K562 (cell line): Measurements from ENCODE around the gene SCPEP1. TPM values are rescaled to one million over a fixed set of nuclear protein-coding genes. Genes with fewer than 3 reads are reported as not detected.
A peak's percentile ranks its signal among the peaks of the same experiment; 100 is the strongest.

Experiments used
- ATAC-seq: fragments of 200-7000 bp; cut with Tn5 transposase; 3 replicates; pipeline ENCODE4 v1.9.1; 2020; ENCODE audit warnings: moderate library complexity
- BruUV-seq: library from RNA; stranded (reverse); fragments of 400-500 nt; replicated peaks from 2 replicates; lab custom pipeline; 2021; lab: Mats Ljungman, UMichigan
- CTCF ChIA-PET: fragments of 300-600 bp; formaldehyde crosslinking; extraction: SDS; loops from one replicate; lab custom pipeline; 2021; ENCODE audit warnings: low intra/inter-chr PET ratio; lab: Yijun Ruan, JAX
- POLR2A ChIA-PET: fragments of 300-600, 350-650 bp; sonication (Branson Sonifier 250); formaldehyde crosslinking; extraction: SDS; loops from one replicate; lab custom pipeline; 2021; ENCODE audit warnings: antibody characterized with exemption, inconsistent platforms; lab: Yijun Ruan, JAX
- DNase-seq, 4 experiments: peaks; one replicate each; pipeline versions ENCODE4 v3.0.0 to v3.0.0-alpha.2; 2011 to 2018; ENCODE audit warnings: low spot score in 3 of 4, mixed read lengths in 3 of 4; ENCODE audit errors: extremely low read depth in 1 of 4
- FAIRE-seq: peaks from 2 replicates; lab custom pipeline; 2011; peaks lifted over from hg19 to GRCh38; lab: Jason Lieb, UNC
- H2AFZ ChIP-seq: 2 replicates; pipeline ENCODE4 v1.6.0; 2011; ENCODE audit warnings: low read depth, low read length, control low read depth, inconsistent platforms
- H3K27ac ChIP-seq: fragments of 200-600 bp; 3 replicates; pipeline ENCODE4 v1.8.0; 2011; ENCODE audit warnings: low read depth, mild to moderate bottlenecking, control low read depth, inconsistent platforms, low read length, moderate library complexity, mixed read lengths; ENCODE audit errors: extremely low read depth
- H3K27me3 ChIP-seq, 2 experiments: fragments of 300-600 bp in 1 of 2; 2 replicates in 1 of 2; 3 replicates in 1 of 2; pipeline versions ENCODE4 v1.6.0 to v1.8.0; 2011; ENCODE audit warnings: inconsistent platforms in 2 of 2, low read length in 2 of 2, mild to moderate bottlenecking in 1 of 2, mixed read lengths in 1 of 2, moderate library complexity in 1 of 2; ENCODE audit not compliant: control insufficient read depth in 2 of 2, insufficient read depth in 2 of 2
- H3K36me3 ChIP-seq: fragments of 300-600 bp; 3 replicates; pipeline ENCODE4 v1.8.0; 2011; ENCODE audit warnings: mild to moderate bottlenecking, low read length, inconsistent platforms; ENCODE audit not compliant: control insufficient read depth, insufficient read depth
- H3K4me1 ChIP-seq, 2 experiments: fragments of 200-600 bp in 1 of 2; replicated peaks in 1 of 2; 2 replicates in 1 of 2; 3 replicates in 1 of 2; pipeline versions ENCODE4 v1.5.1 to v1.8.0; 2011; ENCODE audit warnings: inconsistent platforms in 2 of 2, low read length in 2 of 2, mild to moderate bottlenecking in 1 of 2, mixed read lengths in 1 of 2, moderate library complexity in 1 of 2; ENCODE audit not compliant: control insufficient read depth in 2 of 2, insufficient read depth in 2 of 2
- H3K4me2 ChIP-seq: 2 replicates; pipeline ENCODE4 v1.6.1; 2011; ENCODE audit warnings: low read length, control low read depth, inconsistent platforms, mixed read lengths; ENCODE audit not compliant: insufficient read depth
- H3K4me3 ChIP-seq: fragments of 200-600 bp; sonication (generic), shearing (Covaris generic); 2 replicates; pipeline ENCODE4 v1.5.1; 2016; ENCODE audit warnings: control low read depth, inconsistent platforms
- H3K79me2 ChIP-seq: fragments of 200-600 bp; 3 replicates; pipeline ENCODE4 v1.8.0; 2011; ENCODE audit warnings: low read length, inconsistent platforms; ENCODE audit not compliant: control insufficient read depth, insufficient read depth
- H3K9ac ChIP-seq, 2 experiments: 2 replicates each; pipeline versions ENCODE4 v1.6.0 to v1.6.1; 2011; ENCODE audit warnings: low read depth in 2 of 2, low read length in 2 of 2, control low read depth in 1 of 2, inconsistent platforms in 1 of 2, mild to moderate bottlenecking in 1 of 2, mixed read lengths in 1 of 2; ENCODE audit not compliant: insufficient read depth in 1 of 2
- H3K9me1 ChIP-seq: one replicate; pipeline ENCODE4 v1.6.0; 2011; ENCODE audit warnings: inconsistent platforms, mild to moderate bottlenecking, low read length, moderate library complexity; ENCODE audit not compliant: control insufficient read depth, insufficient read depth
- H3K9me3 ChIP-seq: replicated peaks from 2 replicates; pipeline ENCODE4 v1.5.1; 2011; ENCODE audit warnings: low read depth, low read length, inconsistent platforms; ENCODE audit not compliant: control insufficient read depth, insufficient read depth
- H4K20me1 ChIP-seq: replicated peaks from 2 replicates; pipeline ENCODE4 v1.6.1; 2011; ENCODE audit warnings: low read length, inconsistent platforms, mixed read lengths; ENCODE audit not compliant: control insufficient read depth, insufficient read depth
- GATA2 ChIP-seq: sonication (generic); formaldehyde crosslinking; IDR thresholded peaks from 2 replicates; pipeline ENCODE4 v1.4.0; 2020; ENCODE audit warnings: mild to moderate bottlenecking, missing genetic modification reagents
- RAD21 ChIP-seq, 2 experiments: fragments of 250-450 bp in 1 of 2; fragments of 450-650 bp in 1 of 2; sonication (Bioruptor Pico) in 1 of 2; formaldehyde crosslinking in 1 of 2; IDR thresholded peaks in 1 of 2; conservative IDR thresholded peaks in 1 of 2; 2 replicates each; pipeline versions ENCODE4 v1.4.0 to v1.8.0; 2020 to 2022; ENCODE audit warnings: mild to moderate bottlenecking in 2 of 2, moderate library complexity in 1 of 2
- RBM14 ChIP-seq: fragments of 200-400 bp; formaldehyde crosslinking; IDR thresholded peaks from 2 replicates; pipeline ENCODE4 v1.6.1; 2018; ENCODE audit warnings: low read depth, mild to moderate bottlenecking, low read length, moderate library complexity, borderline replicate concordance; ENCODE audit not compliant: insufficient read depth
- RCOR1 ChIP-seq, 2 experiments: IDR thresholded peaks; 2 replicates each; pipeline ENCODE4 v1.6.1; 2012; ENCODE audit warnings: low read depth in 2 of 2, low read length in 2 of 2, borderline replicate concordance in 1 of 2, improper control_type of control experiment in 1 of 2
- WGBS: fragments of 100-300 bp; shearing (Covaris generic); methylation state at CpG from one replicate; pipeline ENCODE4 v1.1.6; 2016; ENCODE audit warnings: low coverage, mixed read lengths; ENCODE audit not compliant: insufficient coverage; ENCODE audit errors: missing lambda C conversion rate; 5-methylcytosine and 5-hydroxymethylcytosine counted together
- in situ Hi-C: fragments of 300-500 bp; cut with MboI; formaldehyde crosslinking; loops from 4 replicates; pipeline ENCODE4 v1.15.0; 2018; ENCODE audit warnings: inconsistent platforms, mixed read lengths
- intact Hi-C: fragments of 100-400 bp; cut with micrococcal nuclease; formaldehyde crosslinking; loops from 2 replicates; pipeline ENCODE4 v1.14.2; 2022
- polyA plus RNA-seq, 8 experiments: library from polyadenylated mRNA; depleted of rRNA in 4 of 8; stranded (reverse) in 5 of 8; unstranded in 3 of 8; fragments of >200 nt; fragmentation: Nextera tagmentation in 2 of 8; fragmentation: Illumina TruSeq in 1 of 8; extraction: Ambion mirVana in 2 of 8; extraction: Trizol in 1 of 8; gene quantifications; 2 replicates each; pipeline versions ENCODE4 v1.2.1 to v1.2.3, GENCODE V29; 2011 to 2014; ENCODE audit warnings: inconsistent platforms in 1 of 8, missing spikeins in 1 of 8
- total RNA-seq, 7 experiments: library from RNA; depleted of rRNA in 6 of 7; stranded (reverse); fragments of >200 nt in 6 of 7; fragmentation: Illumina TruSeq in 2 of 7; extraction: Trizol in 2 of 7; gene quantifications; 2 replicates each; pipeline versions ENCODE4 v1.2.1 to v1.2.3, GENCODE V29; 2011 to 2021; ENCODE audit warnings: low replicate concordance in 1 of 7
- TF ChIP-seq, protein P1 (sequence below): fragments of 450-650 bp; IDR thresholded peaks from 2 replicates; pipeline ENCODE4 v1.6.1; 2017; ENCODE audit warnings: antibody characterized with exemption
- TF ChIP-seq, protein P2 (sequence below), 2 experiments: fragments of 450-650 bp; formaldehyde crosslinking in 1 of 2; IDR thresholded peaks; 2 replicates each; pipeline versions ENCODE4 v1.4.0 to v1.6.1; 2014 to 2020; ENCODE audit warnings: mild to moderate bottlenecking in 2 of 2, borderline replicate concordance in 1 of 2, low read depth in 1 of 2
- TF ChIP-seq, protein P3 (sequence below), 3 experiments: IDR thresholded peaks in 2 of 3; conservative IDR thresholded peaks in 1 of 3; 2 replicates each; pipeline ENCODE4 v1.5.1; 2011 to 2012; ENCODE audit warnings: low read length in 3 of 3, mild to moderate bottlenecking in 3 of 3, control low read depth in 2 of 3, improper control_type of control experiment in 1 of 3, inconsistent platforms in 1 of 3, low read depth in 1 of 3, mixed read lengths in 1 of 3, moderate library complexity in 1 of 3; ENCODE audit not compliant: insufficient read depth in 2 of 3

SCPEP1 gene
- total and polyA plus RNA-seq, 9 of the 15 experiments (the other 6 are each of a cell fraction or from before 2014, with no cell fraction given) = 5.1 to 14.8 (median 7.2) TPM

DNA sequence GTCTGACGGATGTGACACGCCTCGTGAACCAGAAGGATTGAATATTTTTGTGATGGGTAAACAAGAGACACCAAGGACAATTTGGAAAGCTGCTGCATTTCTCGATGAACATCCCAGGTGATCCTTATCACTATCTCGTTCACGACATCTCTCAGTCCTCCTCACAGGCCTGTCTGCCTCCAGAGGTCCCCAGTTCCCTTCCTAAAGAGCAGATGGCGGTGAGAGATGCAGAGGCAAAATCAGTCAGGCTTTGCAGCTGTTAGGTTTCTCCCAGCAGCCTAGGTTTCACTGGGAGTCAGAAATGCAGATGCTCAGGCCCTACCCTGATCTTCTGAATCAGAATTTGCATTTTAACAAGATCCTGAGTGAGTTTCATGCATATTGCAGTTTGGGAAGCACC, 23.6 kb downstream of the SCPEP1 start:
- TF ChIP-seq, protein P1, sequence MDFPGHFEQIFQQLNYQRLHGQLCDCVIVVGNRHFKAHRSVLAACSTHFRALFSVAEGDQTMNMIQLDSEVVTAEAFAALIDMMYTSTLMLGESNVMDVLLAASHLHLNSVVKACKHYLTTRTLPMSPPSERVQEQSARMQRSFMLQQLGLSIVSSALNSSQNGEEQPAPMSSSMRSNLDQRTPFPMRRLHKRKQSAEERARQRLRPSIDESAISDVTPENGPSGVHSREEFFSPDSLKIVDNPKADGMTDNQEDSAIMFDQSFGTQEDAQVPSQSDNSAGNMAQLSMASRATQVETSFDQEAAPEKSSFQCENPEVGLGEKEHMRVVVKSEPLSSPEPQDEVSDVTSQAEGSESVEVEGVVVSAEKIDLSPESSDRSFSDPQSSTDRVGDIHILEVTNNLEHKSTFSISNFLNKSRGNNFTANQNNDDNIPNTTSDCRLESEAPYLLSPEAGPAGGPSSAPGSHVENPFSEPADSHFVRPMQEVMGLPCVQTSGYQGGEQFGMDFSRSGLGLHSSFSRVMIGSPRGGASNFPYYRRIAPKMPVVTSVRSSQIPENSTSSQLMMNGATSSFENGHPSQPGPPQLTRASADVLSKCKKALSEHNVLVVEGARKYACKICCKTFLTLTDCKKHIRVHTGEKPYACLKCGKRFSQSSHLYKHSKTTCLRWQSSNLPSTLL = no peak
- TF ChIP-seq, protein P2, sequence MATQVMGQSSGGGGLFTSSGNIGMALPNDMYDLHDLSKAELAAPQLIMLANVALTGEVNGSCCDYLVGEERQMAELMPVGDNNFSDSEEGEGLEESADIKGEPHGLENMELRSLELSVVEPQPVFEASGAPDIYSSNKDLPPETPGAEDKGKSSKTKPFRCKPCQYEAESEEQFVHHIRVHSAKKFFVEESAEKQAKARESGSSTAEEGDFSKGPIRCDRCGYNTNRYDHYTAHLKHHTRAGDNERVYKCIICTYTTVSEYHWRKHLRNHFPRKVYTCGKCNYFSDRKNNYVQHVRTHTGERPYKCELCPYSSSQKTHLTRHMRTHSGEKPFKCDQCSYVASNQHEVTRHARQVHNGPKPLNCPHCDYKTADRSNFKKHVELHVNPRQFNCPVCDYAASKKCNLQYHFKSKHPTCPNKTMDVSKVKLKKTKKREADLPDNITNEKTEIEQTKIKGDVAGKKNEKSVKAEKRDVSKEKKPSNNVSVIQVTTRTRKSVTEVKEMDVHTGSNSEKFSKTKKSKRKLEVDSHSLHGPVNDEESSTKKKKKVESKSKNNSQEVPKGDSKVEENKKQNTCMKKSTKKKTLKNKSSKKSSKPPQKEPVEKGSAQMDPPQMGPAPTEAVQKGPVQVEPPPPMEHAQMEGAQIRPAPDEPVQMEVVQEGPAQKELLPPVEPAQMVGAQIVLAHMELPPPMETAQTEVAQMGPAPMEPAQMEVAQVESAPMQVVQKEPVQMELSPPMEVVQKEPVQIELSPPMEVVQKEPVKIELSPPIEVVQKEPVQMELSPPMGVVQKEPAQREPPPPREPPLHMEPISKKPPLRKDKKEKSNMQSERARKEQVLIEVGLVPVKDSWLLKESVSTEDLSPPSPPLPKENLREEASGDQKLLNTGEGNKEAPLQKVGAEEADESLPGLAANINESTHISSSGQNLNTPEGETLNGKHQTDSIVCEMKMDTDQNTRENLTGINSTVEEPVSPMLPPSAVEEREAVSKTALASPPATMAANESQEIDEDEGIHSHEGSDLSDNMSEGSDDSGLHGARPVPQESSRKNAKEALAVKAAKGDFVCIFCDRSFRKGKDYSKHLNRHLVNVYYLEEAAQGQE (IDR thresholded peaks at IDR 0.05; ENCODE audit: borderline replicate concordance) = peak; percentile 31; the same call in 1 of the 2 replicates
- TF ChIP-seq, protein P2 (CRISPR knock-in tag; IDR thresholded peaks at IDR 0.05; ENCODE audit: low read depth) = no peak
- TF ChIP-seq RBM14 = no peak
- 0 out of 4 replicates have a peak, but pooled peaks of 1 of the 2 experiments have one; percentile 27 for TF ChIP-seq RCOR1 (IDR thresholded peaks at IDR 0.05; ENCODE audit: borderline replicate concordance in 1 of 2, low read depth in 2 of 2, low read length in 2 of 2)
- TF ChIP-seq RAD21 (CRISPR knock-in tag; conservative IDR thresholded peaks at IDR 0.05 in 1 of 2, IDR thresholded peaks at IDR 0.05 in 1 of 2) = peak; percentile 21 to 47; a peak in 3 of 4 replicates
- TF ChIP-seq, protein P3, sequence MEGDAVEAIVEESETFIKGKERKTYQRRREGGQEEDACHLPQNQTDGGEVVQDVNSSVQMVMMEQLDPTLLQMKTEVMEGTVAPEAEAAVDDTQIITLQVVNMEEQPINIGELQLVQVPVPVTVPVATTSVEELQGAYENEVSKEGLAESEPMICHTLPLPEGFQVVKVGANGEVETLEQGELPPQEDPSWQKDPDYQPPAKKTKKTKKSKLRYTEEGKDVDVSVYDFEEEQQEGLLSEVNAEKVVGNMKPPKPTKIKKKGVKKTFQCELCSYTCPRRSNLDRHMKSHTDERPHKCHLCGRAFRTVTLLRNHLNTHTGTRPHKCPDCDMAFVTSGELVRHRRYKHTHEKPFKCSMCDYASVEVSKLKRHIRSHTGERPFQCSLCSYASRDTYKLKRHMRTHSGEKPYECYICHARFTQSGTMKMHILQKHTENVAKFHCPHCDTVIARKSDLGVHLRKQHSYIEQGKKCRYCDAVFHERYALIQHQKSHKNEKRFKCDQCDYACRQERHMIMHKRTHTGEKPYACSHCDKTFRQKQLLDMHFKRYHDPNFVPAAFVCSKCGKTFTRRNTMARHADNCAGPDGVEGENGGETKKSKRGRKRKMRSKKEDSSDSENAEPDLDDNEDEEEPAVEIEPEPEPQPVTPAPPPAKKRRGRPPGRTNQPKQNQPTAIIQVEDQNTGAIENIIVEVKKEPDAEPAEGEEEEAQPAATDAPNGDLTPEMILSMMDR (IDR thresholded peaks at IDR 0.05 in 2 of 3, conservative IDR thresholded peaks at IDR 0.05 in 1 of 3; ENCODE audit: insufficient read depth in 2 of 3, low read depth in 1 of 3, low read length in 3 of 3) = peak in 2 of 3 experiments; percentile 27 to 42; a peak in 2 of 6 replicates
- peak; percentile 52; the same call in 1 of the 2 replicates for TF ChIP-seq GATA2 (CRISPR knock-in tag)
- ATAC-seq (peak; percentile 44; the same call in 1 of the 3 replicates), FAIRE-seq (no peak), DNase-seq (peak in 1 of 4 experiments; percentile 7)
- ChIA-PET POLR2A (interaction anchor here (0.7 kb wide), 1 partner anchor 54 kb away, joined by 3 read pairs; no protein-coding TSS in a partner anchor), CTCF (interaction anchor here (0.7 to 0.9 kb wide), 2 partner anchors 113 to 120 kb away, joined by 3 to 4 read pairs; no protein-coding TSS in a partner anchor)
- in situ Hi-C loops (no loop called here), intact Hi-C loops (no loop called here)
- Histone ChIP-seq H3K36me3 (no peaks in the 10 kb centered on the region), H4K20me1 (no peaks in the 10 kb centered on the region; the same call in 1 of the 2 replicates), H3K27ac (no peak overlapping the region), H3K9me3 (no peaks in the 10 kb centered on the region), H3K79me2 (no peaks in the 10 kb centered on the region), H2AFZ (no peak overlapping the region), H3K27me3 (no peaks in the 10 kb centered on the region), H3K4me1 (peaks cover 0 to 15% of the 10 kb centered on the region in 2 experiments; a peak in 3 of 5 replicates), H3K4me2 (no peak overlapping the region), H3K9me1 (no peaks in the 10 kb centered on the region), H3K9ac (no peak overlapping the region), H3K4me3 (no peak overlapping the region)
- WGBS = 31% methylated on average over 7 of the region's 7 CpGs
- BruUV-seq = no TSS peak
